HepG2 (cell line): Measurements from ENCODE around the gene TBCB.

ENCODE experiments used
- EP300 ChIP-seq, 3 experiments: sonication (generic) in 1 of 3; formaldehyde crosslinking in 1 of 3; IDR thresholded peaks; 2 replicates each; pipeline versions ENCODE4 v1.5.1 to v1.6.1; 2011 to 2020; ENCODE audit warnings: low read depth in 2 of 3, low read length in 2 of 3, borderline replicate concordance in 1 of 3, improper control_type of control experiment in 1 of 3, mild to moderate bottlenecking in 1 of 3, missing genetic modification reagents in 1 of 3, moderate library complexity in 1 of 3
- GPN1 ChIP-seq: sonication (generic); formaldehyde crosslinking; IDR thresholded peaks from 2 replicates; pipeline ENCODE4 v1.5.1; 2020; ENCODE audit warnings: missing genetic modification reagents, borderline replicate concordance
- MXD4 ChIP-seq: IDR thresholded peaks from 2 replicates; pipeline ENCODE4 v1.6.1; 2016; ENCODE audit warnings: mild to moderate bottlenecking, missing biosample characterization, missing genetic modification reagents
- NFE2 ChIP-seq: sonication (generic); formaldehyde crosslinking; IDR thresholded peaks from 2 replicates; pipeline ENCODE4 v1.4.0; 2020; ENCODE audit warnings: missing genetic modification reagents
- POLR2AphosphoS5 ChIP-seq: IDR thresholded peaks from 2 replicates; pipeline ENCODE4 v1.6.1; 2012; ENCODE audit warnings: low read depth, low read length
- ZNF557 ChIP-seq: sonication (generic); formaldehyde crosslinking; IDR thresholded peaks from 2 replicates; pipeline ENCODE4 v1.4.0; 2020; ENCODE audit warnings: missing genetic modification reagents
- TF ChIP-seq, protein P1 (sequence below): sonication (generic); formaldehyde crosslinking; IDR thresholded peaks from 2 replicates; pipeline ENCODE4 v1.4.0; 2020; ENCODE audit warnings: missing genetic modification reagents
- TF ChIP-seq, protein P2 (sequence below): sonication (generic); formaldehyde crosslinking; IDR thresholded peaks from 2 replicates; pipeline ENCODE4 v1.5.0; 2020; ENCODE audit warnings: mild to moderate bottlenecking, missing genetic modification reagents, moderate library complexity
- TF ChIP-seq, protein P3 (sequence below): sonication (generic); formaldehyde crosslinking; IDR thresholded peaks from 2 replicates; pipeline ENCODE4 v1.4.0; 2020; ENCODE audit warnings: mild to moderate bottlenecking, missing genetic modification reagents

DNA sequence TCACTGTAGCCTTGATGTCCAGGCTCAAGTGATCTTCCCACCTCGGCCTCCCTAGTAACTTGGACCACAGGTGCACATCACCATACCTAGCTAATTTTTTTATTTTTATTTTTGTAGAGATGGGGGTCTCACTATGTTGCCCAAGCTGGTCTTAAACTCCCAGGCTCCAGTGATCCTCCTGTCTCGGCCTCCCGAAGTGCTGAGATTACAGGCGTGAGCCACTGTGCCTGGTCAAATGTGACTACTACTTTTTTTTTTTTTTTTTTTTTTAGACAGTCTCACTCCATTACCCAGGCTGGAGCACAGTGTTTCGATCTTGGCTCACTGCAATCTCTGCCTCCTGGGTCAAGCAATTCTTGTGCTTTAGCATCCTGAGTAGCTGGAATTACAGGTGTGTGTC, 57.6 kb downstream of the TBCB start:
- TF ChIP-seq NFE2 (CRISPR knock-in tag) (no peak), POLR2AphosphoS5 (no peak), GPN1 (CRISPR knock-in tag) (no peak), MXD4 (no peak), ZNF557 (no peak), EP300 (IDR thresholded peaks at IDR 0.05; ENCODE audit: low read depth in 2 of 2, low read length in 2 of 2) (no peak), EP300 (CRISPR knock-in tag; IDR thresholded peaks at IDR 0.05; ENCODE audit: borderline replicate concordance) (no peak)
- TF ChIP-seq, protein P1, sequence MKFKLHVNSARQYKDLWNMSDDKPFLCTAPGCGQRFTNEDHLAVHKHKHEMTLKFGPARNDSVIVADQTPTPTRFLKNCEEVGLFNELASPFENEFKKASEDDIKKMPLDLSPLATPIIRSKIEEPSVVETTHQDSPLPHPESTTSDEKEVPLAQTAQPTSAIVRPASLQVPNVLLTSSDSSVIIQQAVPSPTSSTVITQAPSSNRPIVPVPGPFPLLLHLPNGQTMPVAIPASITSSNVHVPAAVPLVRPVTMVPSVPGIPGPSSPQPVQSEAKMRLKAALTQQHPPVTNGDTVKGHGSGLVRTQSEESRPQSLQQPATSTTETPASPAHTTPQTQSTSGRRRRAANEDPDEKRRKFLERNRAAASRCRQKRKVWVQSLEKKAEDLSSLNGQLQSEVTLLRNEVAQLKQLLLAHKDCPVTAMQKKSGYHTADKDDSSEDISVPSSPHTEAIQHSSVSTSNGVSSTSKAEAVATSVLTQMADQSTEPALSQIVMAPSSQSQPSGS (CRISPR knock-in tag): no peak
- TF ChIP-seq, protein P2, sequence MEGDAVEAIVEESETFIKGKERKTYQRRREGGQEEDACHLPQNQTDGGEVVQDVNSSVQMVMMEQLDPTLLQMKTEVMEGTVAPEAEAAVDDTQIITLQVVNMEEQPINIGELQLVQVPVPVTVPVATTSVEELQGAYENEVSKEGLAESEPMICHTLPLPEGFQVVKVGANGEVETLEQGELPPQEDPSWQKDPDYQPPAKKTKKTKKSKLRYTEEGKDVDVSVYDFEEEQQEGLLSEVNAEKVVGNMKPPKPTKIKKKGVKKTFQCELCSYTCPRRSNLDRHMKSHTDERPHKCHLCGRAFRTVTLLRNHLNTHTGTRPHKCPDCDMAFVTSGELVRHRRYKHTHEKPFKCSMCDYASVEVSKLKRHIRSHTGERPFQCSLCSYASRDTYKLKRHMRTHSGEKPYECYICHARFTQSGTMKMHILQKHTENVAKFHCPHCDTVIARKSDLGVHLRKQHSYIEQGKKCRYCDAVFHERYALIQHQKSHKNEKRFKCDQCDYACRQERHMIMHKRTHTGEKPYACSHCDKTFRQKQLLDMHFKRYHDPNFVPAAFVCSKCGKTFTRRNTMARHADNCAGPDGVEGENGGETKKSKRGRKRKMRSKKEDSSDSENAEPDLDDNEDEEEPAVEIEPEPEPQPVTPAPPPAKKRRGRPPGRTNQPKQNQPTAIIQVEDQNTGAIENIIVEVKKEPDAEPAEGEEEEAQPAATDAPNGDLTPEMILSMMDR: no peak
- TF ChIP-seq, protein P3, sequence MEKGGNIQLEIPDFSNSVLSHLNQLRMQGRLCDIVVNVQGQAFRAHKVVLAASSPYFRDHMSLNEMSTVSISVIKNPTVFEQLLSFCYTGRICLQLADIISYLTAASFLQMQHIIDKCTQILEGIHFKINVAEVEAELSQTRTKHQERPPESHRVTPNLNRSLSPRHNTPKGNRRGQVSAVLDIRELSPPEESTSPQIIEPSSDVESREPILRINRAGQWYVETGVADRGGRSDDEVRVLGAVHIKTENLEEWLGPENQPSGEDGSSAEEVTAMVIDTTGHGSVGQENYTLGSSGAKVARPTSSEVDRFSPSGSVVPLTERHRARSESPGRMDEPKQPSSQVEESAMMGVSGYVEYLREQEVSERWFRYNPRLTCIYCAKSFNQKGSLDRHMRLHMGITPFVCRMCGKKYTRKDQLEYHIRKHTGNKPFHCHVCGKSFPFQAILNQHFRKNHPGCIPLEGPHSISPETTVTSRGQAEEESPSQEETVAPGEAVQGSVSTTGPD (CRISPR knock-in tag): no peak
